Effector memory CD4-positive, alpha-beta T cell (primary cell): ENCODE measurements around the gene F10.

Source experiments
- DNase-seq, 3 donors: peaks; one replicate each; pipeline ENCODE4 v3.0.0-alpha.2; 2020
- H3K27ac ChIP-seq: 2 replicates; pipeline ENCODE4 v1.7.0; 2013; ENCODE audit warnings: mild to moderate bottlenecking, low read length, moderate library complexity; ENCODE audit not compliant: insufficient read depth, poor library complexity, severe bottlenecking
- H3K27me3 ChIP-seq: replicated peaks from 2 replicates; pipeline ENCODE4 v1.7.0; 2013; ENCODE audit warnings: mild to moderate bottlenecking, low read length; ENCODE audit not compliant: insufficient read depth, control insufficient read depth, poor library complexity, severe bottlenecking
- H3K36me3 ChIP-seq: 2 replicates; pipeline ENCODE4 v1.7.0; 2013; ENCODE audit warnings: mild to moderate bottlenecking, low read length, moderate library complexity; ENCODE audit not compliant: control insufficient read depth, insufficient read depth
- H3K4me1 ChIP-seq: 2 replicates; pipeline ENCODE4 v1.7.0; 2013; ENCODE audit warnings: low read length, mild to moderate bottlenecking; ENCODE audit not compliant: control insufficient read depth, insufficient read depth, poor library complexity, severe bottlenecking
- H3K4me3 ChIP-seq: 2 replicates; pipeline ENCODE4 v1.7.0; 2013; ENCODE audit warnings: low read length, low read depth, mild to moderate bottlenecking; ENCODE audit not compliant: insufficient read depth, poor library complexity, severe bottlenecking
- H3K9me3 ChIP-seq: 2 replicates; pipeline ENCODE4 v1.7.0; 2013; ENCODE audit warnings: mild to moderate bottlenecking, low read length, moderate library complexity; ENCODE audit not compliant: control insufficient read depth

The F10 gene

DNA sequence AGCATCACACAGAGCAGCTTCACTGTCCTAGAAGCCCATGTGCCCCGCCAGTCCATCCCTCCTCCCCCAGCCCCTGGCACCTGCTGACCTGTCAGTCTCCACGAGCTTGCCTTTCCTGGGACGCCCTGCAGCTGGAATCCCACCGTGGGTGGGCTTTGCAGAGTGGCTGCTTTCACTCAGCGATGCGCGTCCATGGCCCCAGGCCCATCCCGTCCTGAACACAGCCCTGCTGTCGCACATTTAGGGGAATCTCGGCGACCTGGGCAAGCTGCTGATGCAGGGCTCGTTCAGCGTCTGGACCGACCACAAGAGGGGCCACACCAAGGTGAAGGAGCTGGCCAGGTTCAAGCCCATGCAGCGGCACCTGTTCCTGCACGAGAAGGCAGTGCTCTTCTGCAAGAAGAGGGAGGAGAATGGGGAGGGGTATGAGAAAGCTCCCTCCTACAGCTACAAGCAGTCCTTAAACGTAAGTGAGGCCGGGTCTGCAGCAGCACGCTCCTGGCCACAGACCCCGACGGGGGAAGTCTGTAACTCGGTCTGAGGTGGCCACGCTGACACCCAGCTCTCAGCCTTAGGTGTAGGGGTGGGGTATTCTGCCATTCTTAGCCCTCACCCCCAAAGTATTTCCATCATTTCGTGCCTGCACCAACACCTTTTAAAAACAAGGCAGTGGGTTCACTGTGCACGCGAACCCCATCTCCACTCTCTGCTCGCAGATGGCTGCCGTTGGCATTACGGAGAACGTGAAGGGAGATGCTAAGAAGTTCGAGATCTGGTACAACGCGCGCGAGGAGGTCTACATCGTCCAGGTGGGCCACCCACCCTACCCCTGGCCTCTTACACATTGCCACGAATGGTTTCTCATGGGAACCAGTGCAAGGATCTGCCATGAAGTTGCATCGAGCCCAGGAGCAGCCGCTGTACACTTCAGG is 35.3 kb upstream of the F10 start:
- H3K27me3 ChIP-seq = no peaks in the 10 kb centered on the region
- H3K9me3 ChIP-seq = no peaks in the 10 kb centered on the region
- peaks cover 3% of the 10 kb centered on the region for H3K36me3 ChIP-seq
- DNase-seq = no peak
- no peak overlapping the region for H3K4me3 ChIP-seq
- no peak overlapping the region for H3K27ac ChIP-seq
- no peaks in the 10 kb centered on the region for H3K4me1 ChIP-seq

DNA sequence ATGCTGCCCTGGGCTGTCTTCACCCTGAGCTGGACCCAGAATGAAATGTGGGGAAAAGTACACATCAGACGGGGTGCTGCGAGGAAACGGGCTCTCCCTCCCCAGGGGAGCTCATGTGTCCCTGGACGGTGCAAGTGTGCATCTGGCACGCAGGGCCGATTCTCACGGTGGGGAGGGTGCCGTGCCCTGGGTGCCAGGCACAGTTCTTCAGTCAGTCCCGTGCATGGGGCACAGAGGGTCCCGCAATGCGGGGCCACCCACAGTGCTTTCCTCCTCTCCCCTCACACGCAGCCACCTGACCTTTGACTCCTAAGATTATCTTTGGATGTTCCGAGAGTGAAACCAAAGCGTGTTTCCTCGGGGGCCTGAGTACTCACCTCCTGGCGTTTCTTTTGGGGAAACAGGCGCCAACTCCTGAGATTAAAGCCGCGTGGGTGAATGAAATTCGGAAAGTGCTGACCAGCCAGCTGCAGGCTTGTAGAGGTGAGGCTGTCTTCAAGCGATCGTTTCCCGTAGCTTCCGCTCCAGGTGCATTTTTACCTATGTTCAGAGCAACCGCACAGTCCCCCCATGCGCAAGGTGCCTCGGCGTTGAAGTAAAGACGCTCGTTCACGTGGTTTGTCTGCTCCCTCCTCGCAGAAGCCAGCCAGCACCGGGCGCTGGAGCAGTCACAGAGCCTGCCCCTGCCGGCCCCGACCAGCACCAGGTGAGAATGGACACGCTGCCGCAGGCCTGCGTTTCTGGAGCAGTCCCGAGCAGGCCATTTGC is 34.5 kb upstream of the F10 start:
- DNase-seq = no peak
- Histone ChIP-seq H3K9me3 (no peaks in the 10 kb centered on the region), H3K4me1 (no peaks in the 10 kb centered on the region), H3K4me3 (no peak overlapping the region), H3K36me3 (peaks cover 3% of the 10 kb centered on the region), H3K27ac (no peak overlapping the region), H3K27me3 (no peaks in the 10 kb centered on the region)

DNA sequence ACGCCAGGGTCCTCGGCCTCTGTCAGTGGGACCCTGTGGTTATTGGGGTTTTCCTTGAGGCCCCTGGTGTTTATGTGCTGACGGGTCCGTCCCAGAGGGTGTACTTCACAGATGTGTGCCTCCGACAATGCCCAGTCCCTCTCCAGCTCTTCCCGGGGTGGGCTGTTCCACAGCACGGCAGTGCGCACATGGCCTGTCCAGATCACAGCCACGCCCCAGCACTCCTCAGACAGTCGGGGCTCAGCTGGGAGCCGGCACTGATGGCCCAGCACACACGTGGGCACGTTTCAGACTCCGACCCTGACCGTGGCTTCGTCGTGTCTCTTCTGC is 33.9 kb upstream of the F10 start:
- no peaks in the 10 kb centered on the region for H3K27me3 ChIP-seq
- no peaks in the 10 kb centered on the region for H3K9me3 ChIP-seq
- no peaks in the 10 kb centered on the region for H3K4me1 ChIP-seq
- DNase-seq = no peak
- no peak overlapping the region for H3K27ac ChIP-seq
- H3K36me3 ChIP-seq = peaks cover 3% of the 10 kb centered on the region
- H3K4me3 ChIP-seq = no peak overlapping the region

DNA sequence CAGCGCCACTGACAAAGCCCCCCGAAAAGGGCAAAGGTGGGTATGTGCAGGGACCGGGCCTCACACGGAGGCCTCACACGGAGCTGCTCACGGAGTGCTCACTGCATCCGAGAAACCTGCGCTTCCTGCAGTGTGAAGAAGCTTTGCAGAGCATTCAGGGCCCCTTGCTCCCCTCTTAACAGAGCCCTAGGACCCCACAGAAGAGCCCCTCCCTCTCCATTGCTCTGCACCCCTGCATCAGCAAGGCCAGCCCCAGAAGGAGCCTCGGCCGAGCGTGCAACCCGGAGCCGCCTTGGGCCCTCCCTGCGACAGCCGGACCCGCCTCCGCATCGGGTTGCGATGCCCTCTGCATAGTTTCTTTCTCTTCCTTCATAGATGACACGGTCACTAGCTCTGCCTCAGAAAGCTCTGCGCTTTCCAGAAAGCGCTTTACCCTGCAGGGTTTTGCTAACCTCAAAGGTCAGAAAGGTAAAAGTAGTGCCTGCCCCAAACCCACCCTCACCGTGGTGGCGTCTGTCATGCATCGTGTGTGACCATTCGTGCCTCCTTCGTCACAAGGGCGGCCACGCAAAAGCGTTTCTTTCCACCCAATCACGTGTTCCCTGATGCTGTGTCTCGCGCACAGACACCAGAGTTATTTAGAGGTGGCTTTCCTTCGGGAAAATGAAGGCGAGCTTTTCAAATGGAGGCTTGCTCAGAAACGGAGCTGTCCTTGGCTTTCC is 32.7 kb upstream of the F10 start:
- Histone ChIP-seq H3K36me3 (peaks cover 3% of the 10 kb centered on the region), H3K4me3 (no peak overlapping the region), H3K4me1 (no peaks in the 10 kb centered on the region), H3K27ac (no peak overlapping the region), H3K27me3 (no peaks in the 10 kb centered on the region), H3K9me3 (no peaks in the 10 kb centered on the region)
- DNase-seq = no peak

DNA sequence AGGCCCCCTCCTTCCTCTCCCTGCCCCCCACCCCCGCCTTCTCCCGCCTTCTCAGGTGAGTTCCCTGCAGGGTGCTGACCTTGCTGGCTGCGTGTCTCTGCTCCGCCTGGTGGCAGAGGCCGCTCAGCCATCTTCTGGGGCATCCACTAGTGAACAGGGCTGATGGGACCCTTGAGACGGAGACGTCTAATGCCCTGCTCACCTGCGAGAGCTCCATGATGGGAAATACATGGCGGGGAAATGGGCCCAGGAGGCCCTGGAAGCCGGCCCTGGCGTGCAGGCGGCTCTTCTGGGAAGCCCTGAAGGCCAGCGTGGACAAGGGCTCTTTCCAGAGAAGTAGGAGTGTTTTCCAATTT is 32.2 kb upstream of the F10 start:
- H3K9me3 ChIP-seq = no peaks in the 10 kb centered on the region
- no peak overlapping the region for H3K4me3 ChIP-seq
- H3K36me3 ChIP-seq = peaks cover 3% of the 10 kb centered on the region
- H3K27ac ChIP-seq = no peak overlapping the region
- no peaks in the 10 kb centered on the region for H3K27me3 ChIP-seq
- no peak for DNase-seq
- no peaks in the 10 kb centered on the region for H3K4me1 ChIP-seq

DNA sequence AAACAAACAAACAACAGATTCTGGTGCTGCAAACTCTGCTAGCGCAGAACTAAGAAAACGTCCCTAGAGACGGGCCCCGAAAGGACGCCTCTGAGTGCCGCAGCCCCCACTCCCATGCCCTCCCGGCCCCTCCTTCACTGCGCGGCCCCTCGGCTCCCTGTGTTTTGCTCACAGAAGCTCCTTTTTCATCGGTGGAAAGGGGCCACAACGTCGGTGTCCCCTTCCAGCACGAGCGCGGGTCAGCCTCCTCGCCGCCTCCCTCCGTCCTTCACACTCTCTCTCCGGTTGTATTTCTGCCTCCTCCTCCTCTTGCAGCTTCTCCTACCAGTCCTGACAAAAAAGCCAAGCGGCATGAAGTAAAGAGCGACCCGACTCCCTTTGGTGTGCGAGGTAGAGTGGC is 31.8 kb upstream of the F10 start:
- Histone ChIP-seq H3K4me3 (no peak overlapping the region), H3K9me3 (no peaks in the 10 kb centered on the region), H3K27me3 (no peaks in the 10 kb centered on the region), H3K36me3 (peaks cover 3% of the 10 kb centered on the region), H3K4me1 (no peaks in the 10 kb centered on the region), H3K27ac (no peak overlapping the region)
- DNase-seq = no peak

DNA sequence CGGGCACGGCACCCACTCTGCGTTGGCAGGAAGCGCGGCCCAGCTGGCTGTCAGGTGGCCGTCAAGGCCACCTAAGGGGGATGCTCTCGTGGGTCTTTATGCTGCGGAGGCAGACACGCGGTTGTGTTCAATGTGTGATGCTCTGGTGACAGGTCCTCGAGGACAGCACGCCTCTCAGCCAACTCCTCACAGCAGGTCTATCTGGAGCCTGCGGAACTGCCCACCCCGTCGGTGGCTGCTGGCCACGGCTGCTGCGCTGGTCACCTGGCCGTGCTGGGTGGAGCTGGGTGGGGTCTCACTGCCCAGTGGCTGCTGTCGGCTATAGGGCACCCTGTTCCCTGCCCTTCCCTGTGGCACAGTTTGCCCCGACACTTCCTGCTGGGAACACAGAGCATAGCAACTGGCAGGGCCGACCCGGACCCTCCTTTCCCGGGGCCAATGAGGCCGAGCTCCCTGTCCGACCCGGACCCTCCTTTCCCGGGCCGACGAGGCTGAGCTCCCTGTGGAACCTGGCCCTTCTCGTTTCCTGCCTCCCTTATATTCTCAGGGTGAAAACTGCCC is 31.3 kb upstream of the F10 start:
- peaks cover 3% of the 10 kb centered on the region for H3K36me3 ChIP-seq
- no peaks in the 10 kb centered on the region for H3K9me3 ChIP-seq
- H3K27ac ChIP-seq = no peak overlapping the region
- H3K4me1 ChIP-seq = no peaks in the 10 kb centered on the region
- H3K27me3 ChIP-seq = no peaks in the 10 kb centered on the region
- no peak for DNase-seq
- H3K4me3 ChIP-seq = no peak overlapping the region

DNA sequence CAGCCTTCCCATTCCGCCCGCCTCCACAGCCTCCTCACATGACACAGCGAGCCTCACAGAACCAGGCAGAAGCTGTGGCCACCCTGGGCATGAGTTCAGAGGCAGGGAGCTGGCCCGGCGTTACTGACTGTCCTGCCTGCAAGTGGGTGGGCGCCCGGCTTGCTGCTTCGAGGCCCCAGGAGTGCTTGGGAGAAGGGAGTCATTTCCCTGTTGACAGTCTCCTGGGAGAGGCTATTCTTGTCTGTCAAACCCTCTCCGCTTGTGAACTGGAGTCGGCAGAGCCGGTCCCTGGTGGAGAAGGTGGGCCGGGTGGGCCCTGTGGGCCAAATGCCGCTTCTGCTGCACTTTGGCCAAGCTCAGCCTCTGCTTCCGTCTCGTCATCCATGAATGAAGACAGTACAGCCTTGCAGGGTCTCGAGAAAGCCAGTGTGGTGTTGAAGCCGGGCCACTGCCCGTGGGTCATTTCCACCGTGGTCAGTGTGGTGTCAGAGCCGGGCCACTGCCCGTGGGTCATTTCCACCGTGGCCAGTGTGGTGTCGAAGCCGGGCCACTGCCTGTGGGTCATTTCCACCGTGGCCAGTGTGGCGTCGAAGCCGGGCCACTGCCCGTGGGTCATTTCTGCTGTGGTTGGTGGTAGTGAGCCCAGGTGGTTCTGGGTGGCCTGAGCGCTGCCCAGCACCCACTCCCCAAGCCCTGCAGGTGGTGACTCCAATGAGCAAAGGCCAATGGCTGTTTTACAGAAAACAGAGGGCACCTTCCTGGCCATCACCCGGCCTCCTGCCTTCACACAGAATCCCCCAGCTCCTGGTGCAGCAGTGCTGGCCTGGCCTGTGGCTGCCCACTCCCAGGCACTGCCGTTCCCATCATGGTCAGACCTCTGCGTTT is 30.5 kb upstream of the F10 start:
- H3K36me3 ChIP-seq = peaks cover 3% of the 10 kb centered on the region
- H3K27me3 ChIP-seq = no peaks in the 10 kb centered on the region
- H3K27ac ChIP-seq = no peak overlapping the region
- H3K4me3 ChIP-seq = no peak overlapping the region
- H3K4me1 ChIP-seq = no peaks in the 10 kb centered on the region
- H3K9me3 ChIP-seq = no peaks in the 10 kb centered on the region
- no peak for DNase-seq

DNA sequence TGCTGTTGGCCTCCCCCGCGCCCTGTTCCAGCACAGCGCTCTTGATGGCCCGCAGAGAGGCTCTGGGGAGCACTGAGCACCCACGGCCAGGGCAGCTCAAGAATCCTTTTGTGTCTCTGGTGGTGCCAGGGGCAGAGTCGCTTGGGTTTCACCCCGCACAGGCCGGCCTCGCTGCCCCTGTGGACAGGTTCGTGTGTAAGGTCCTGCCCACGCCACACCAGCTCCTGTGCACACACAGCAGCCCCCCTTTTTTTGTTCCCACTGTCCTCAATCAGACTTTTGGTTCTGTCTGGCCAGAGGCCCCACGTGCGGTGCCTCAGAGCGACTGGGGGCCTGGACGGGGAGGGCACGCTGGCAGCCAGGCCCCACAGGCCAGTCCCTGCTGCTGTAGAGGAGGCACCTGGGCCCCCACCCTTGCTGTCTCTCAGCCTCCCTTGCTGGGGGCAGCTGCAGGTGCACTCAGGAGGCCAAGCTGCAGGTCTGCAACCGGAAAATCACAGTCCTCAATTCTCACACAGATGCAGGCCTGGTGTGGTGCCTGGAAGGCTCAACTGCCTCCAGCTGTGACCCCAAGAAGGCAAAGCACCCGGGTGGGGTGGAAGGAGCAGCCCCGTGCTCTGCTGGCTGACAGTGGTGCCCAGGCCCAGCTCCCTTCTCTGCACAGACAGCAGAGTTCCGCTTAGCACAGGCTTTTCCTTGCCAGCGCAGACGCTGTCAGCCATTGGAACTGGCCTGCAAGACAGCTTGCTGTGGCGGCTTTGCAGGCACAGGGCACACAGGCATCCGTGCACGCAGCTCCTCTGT is 29.6 kb upstream of the F10 start:
- Histone ChIP-seq H3K36me3 (peaks cover 3% of the 10 kb centered on the region), H3K4me1 (no peaks in the 10 kb centered on the region), H3K9me3 (no peaks in the 10 kb centered on the region), H3K27ac (no peak overlapping the region), H3K27me3 (no peaks in the 10 kb centered on the region), H3K4me3 (no peak overlapping the region)
- no peak for DNase-seq
